ENCODE results near the gene IMP4. TPM values are rescaled to one million over a fixed set of nuclear protein-coding genes. Genes with fewer than 3 reads are reported as not detected.
A peak's percentile ranks its signal among the peaks of the same experiment; 100 is the strongest.

Gene IMP4
- total and polyA plus RNA-seq, 2 of the 13 experiments (the other 11 are each of a cell fraction or from before 2014, with no cell fraction given): 142 to 158 TPM

DNA sequence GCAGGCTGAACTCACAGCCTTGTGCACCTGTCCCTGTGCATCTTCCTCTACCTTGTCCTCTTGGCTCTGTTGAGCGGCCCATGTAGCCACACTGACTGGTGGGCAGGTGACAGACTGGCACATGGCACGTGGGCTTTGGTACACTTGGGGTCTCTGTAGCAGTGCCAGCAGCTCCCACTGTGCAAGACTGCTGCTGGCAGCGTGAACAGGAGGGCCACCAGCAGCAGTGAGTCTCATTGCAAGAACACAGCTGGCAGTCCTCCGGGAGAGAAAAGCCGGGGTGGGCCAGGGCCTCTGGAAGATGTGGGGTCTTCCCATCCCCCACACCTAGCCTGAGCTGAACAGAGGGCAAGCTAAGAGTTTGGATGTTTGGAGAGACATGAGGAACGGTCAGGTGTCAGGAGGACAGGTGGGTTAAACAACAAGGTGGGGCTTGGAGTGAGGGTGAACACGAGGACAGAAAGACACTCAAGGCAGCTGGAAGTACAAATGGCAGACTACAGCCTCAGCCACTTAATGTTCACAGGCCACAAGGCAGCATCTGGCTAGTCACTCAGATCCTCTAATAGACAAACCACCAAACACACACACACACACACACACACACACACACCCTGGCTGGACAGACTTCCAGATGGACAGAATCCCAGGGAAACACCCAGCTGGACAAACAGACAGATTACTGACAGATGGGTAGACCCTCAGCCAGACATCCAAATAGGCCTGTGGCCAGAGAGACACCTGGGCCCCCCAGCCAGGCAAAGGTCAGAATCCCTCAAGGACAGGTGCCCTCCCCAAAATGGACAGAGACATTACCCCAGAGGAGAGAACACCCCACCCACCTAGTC lies 10.8 kb downstream of the IMP4 start:
- peaks cover 0 to under 1% of the 10 kb centered on the region in 2 experiments; a peak in 3 of 5 replicates for H3K36me3 ChIP-seq (replicated peaks in 1 of 2; ENCODE audit: control insufficient read depth in 1 of 2, insufficient read depth in 2 of 2, low read length in 2 of 2)
- H3K79me2 ChIP-seq (ENCODE audit: insufficient read depth, low read length): peaks cover 6% of the 10 kb centered on the region
- peak overlapping the region in 2 of 3 experiments; percentile 13 to 94; a peak in 3 of 6 replicates for H3K4me3 ChIP-seq (replicated peaks in 1 of 3; ENCODE audit: insufficient read depth in 1 of 3, low read depth in 2 of 3, low read length in 3 of 3)
- TF ChIP-seq, protein P1, sequence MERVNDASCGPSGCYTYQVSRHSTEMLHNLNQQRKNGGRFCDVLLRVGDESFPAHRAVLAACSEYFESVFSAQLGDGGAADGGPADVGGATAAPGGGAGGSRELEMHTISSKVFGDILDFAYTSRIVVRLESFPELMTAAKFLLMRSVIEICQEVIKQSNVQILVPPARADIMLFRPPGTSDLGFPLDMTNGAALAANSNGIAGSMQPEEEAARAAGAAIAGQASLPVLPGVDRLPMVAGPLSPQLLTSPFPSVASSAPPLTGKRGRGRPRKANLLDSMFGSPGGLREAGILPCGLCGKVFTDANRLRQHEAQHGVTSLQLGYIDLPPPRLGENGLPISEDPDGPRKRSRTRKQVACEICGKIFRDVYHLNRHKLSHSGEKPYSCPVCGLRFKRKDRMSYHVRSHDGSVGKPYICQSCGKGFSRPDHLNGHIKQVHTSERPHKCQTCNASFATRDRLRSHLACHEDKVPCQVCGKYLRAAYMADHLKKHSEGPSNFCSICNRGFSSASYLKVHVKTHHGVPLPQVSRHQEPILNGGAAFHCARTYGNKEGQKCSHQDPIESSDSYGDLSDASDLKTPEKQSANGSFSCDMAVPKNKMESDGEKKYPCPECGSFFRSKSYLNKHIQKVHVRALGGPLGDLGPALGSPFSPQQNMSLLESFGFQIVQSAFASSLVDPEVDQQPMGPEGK (CRISPR knock-in tag; IDR thresholded peaks at IDR 0.05): 0 out of 2 replicates have a peak, but pooled peaks have one; percentile 3
- TF ChIP-seq, protein P2, sequence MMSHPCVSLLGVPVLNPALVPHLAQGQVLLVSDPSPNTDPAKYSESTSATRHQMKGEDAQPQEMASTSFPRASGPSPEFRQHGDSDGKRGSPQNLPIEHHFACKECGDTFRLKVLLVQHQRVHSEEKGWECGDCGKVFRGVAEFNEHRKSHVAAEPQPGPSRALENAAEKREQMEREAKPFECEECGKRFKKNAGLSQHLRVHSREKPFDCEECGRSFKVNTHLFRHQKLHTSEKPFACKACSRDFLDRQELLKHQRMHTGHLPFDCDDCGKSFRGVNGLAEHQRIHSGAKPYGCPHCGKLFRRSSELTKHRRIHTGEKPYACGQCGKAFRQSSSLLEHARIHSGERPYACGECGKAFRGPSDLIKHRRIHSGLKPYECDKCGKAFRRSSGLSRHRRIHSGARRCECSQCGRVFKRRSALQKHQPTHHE (CRISPR knock-in tag; IDR thresholded peaks at IDR 0.05; ENCODE audit: borderline replicate concordance): no peak
- TF ChIP-seq RFXAP (CRISPR knock-in tag; IDR thresholded peaks at IDR 0.05; ENCODE audit: borderline replicate concordance): no peak
- 0 out of 2 replicates have a peak, but pooled peaks have one; percentile 32 for TF ChIP-seq NRL (CRISPR knock-in tag; IDR thresholded peaks at IDR 0.05; ENCODE audit: borderline replicate concordance)
- TF ChIP-seq, protein P3, sequence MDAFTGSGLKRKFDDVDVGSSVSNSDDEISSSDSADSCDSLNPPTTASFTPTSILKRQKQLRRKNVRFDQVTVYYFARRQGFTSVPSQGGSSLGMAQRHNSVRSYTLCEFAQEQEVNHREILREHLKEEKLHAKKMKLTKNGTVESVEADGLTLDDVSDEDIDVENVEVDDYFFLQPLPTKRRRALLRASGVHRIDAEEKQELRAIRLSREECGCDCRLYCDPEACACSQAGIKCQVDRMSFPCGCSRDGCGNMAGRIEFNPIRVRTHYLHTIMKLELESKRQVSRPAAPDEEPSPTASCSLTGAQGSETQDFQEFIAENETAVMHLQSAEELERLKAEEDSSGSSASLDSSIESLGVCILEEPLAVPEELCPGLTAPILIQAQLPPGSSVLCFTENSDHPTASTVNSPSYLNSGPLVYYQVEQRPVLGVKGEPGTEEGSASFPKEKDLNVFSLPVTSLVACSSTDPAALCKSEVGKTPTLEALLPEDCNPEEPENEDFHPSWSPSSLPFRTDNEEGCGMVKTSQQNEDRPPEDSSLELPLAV (CRISPR knock-in tag; conservative IDR thresholded peaks at IDR 0.05; ENCODE audit: low read depth): no peak
- no peak for TF ChIP-seq CEBPG (CRISPR knock-in tag; IDR thresholded peaks at IDR 0.05)
- no peak for TF ChIP-seq ZFY (CRISPR knock-in tag; IDR thresholded peaks at IDR 0.05)
- no peak for TF ChIP-seq GABPA (IDR thresholded peaks at IDR 0.05; ENCODE audit: low read depth, low read length)
- TF ChIP-seq GABPA (CRISPR knock-in tag; IDR thresholded peaks at IDR 0.05; ENCODE audit: low read depth): no peak
- TF ChIP-seq, protein P4, sequence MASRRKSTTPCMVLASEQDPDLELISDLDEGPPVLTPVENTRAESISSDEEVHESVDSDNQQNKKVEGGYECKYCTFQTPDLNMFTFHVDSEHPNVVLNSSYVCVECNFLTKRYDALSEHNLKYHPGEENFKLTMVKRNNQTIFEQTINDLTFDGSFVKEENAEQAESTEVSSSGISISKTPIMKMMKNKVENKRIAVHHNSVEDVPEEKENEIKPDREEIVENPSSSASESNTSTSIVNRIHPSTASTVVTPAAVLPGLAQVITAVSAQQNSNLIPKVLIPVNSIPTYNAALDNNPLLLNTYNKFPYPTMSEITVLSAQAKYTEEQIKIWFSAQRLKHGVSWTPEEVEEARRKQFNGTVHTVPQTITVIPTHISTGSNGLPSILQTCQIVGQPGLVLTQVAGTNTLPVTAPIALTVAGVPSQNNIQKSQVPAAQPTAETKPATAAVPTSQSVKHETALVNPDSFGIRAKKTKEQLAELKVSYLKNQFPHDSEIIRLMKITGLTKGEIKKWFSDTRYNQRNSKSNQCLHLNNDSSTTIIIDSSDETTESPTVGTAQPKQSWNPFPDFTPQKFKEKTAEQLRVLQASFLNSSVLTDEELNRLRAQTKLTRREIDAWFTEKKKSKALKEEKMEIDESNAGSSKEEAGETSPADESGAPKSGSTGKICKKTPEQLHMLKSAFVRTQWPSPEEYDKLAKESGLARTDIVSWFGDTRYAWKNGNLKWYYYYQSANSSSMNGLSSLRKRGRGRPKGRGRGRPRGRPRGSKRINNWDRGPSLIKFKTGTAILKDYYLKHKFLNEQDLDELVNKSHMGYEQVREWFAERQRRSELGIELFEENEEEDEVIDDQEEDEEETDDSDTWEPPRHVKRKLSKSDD (CRISPR knock-in tag; IDR thresholded peaks at IDR 0.05; ENCODE audit: low read depth): 0 out of 2 replicates have a peak, but pooled peaks have one; percentile 18
- no peak for TF ChIP-seq HES4 (CRISPR knock-in tag; IDR thresholded peaks at IDR 0.05; ENCODE audit: borderline replicate concordance)
- no peak for TF ChIP-seq ZFP62 (CRISPR knock-in tag; IDR thresholded peaks at IDR 0.05)
- peak overlapping the region; percentile 92 for H3K4me2 ChIP-seq (ENCODE audit: low read depth, low read length)
- CTCF ChIA-PET (ENCODE audit: low intra/inter-chr PET ratio, low total read pairs): no interaction called here
- H3K9ac ChIP-seq (ENCODE audit: insufficient read depth, low read depth, low read length): peak overlapping the region; percentile 7; the same call in 1 of the 2 replicates
- H3K27me3 ChIP-seq (ENCODE audit: control insufficient read depth in 1 of 2, insufficient read depth in 2 of 2, low read length in 2 of 2): no peaks in the 10 kb centered on the region; a peak in 1 of 5 replicates
- H3K9me3 ChIP-seq (ENCODE audit: low read length): no peaks in the 10 kb centered on the region
- POLR2A ChIA-PET: interaction anchor here (5.7 kb wide), 1 partner anchor 11 kb away, joined by 120 read pairs; the partner anchor contains the start of gene IMP4
- in situ Hi-C loops (cut with HindIII; ENCODE audit: extremely low pct_ligation_motif_present, low pct_unique_long_range_greater_than_20kb): no loop called here
- FAIRE-seq (no peak), DNase-seq (ENCODE audit: low spot score) (no peak), ATAC-seq (no peak)
- no peak overlapping the region for H3K27ac ChIP-seq (ENCODE audit: extremely low read length, insufficient read depth, low read length)
- BruUV-seq (replicated peaks): no TSS peak
- H4K20me1 ChIP-seq (ENCODE audit: insufficient read depth, low read length): no peaks in the 10 kb centered on the region; the same call in 1 of the 2 replicates
- peaks cover 30% of the 10 kb centered on the region for H3K4me1 ChIP-seq (ENCODE audit: insufficient read depth, low read length)
- intact Hi-C loops (cut with micrococcal nuclease; ENCODE audit: unreplicated experiment): no loop called here
- WGBS (ENCODE audit: low lambda C conversion rate): 85% methylated on average over 7 of the region's 7 CpGs
- H2AFZ ChIP-seq (ENCODE audit: low read length): no peak overlapping the region
